HepG2 (cell line): ENCODE data around the gene PSMC3IP. TPM values are rescaled to one million over a fixed set of nuclear protein-coding genes. Genes with fewer than 3 reads are reported as not detected.

Experiments
- ATM ChIP-seq: fragments of 450-650 bp; IDR thresholded peaks from 2 replicates; pipeline ENCODE4 v1.7.1; 2017; ENCODE audit warnings: mild to moderate bottlenecking, borderline replicate concordance
- DNMT3B ChIP-seq: conservative IDR thresholded peaks from 2 replicates; pipeline ENCODE4 v1.6.1; 2016; ENCODE audit warnings: missing biosample characterization, control low read depth
- EP300 ChIP-seq, 3 experiments: sonication (generic) in 1 of 3; formaldehyde crosslinking in 1 of 3; IDR thresholded peaks; 2 replicates each; pipeline versions ENCODE4 v1.5.1 to v1.6.1; 2011 to 2020; ENCODE audit warnings: low read depth in 2 of 3, low read length in 2 of 3, borderline replicate concordance in 1 of 3, improper control_type of control experiment in 1 of 3, mild to moderate bottlenecking in 1 of 3, missing genetic modification reagents in 1 of 3, moderate library complexity in 1 of 3
- FOXO1 ChIP-seq: sonication (generic); formaldehyde crosslinking; IDR thresholded peaks from 2 replicates; pipeline ENCODE4 v1.4.0; 2020; ENCODE audit warnings: missing genetic modification reagents
- MYC ChIP-seq: sonication (generic); formaldehyde crosslinking; IDR thresholded peaks from 2 replicates; pipeline ENCODE4 v1.9.0; 2021; ENCODE audit warnings: missing genetic modification reagents, borderline replicate concordance
- NFE2L1 ChIP-seq: sonication (generic); formaldehyde crosslinking; IDR thresholded peaks from 2 replicates; pipeline ENCODE4 v1.4.0; 2020; ENCODE audit warnings: missing genetic modification reagents, mild to moderate bottlenecking, borderline replicate concordance
- NR2F1 ChIP-seq, 2 experiments: fragments of 450-650 bp in 1 of 2; formaldehyde crosslinking in 1 of 2; IDR thresholded peaks; 2 replicates each; pipeline versions ENCODE4 v1.5.0 to v1.6.1; 2016 to 2020; ENCODE audit warnings: mild to moderate bottlenecking in 1 of 2, missing compliant biosample characterization in 1 of 2, missing genetic modification reagents in 1 of 2, moderate library complexity in 1 of 2
- POLR2AphosphoS2 ChIP-seq: IDR thresholded peaks from 2 replicates; pipeline ENCODE4 v1.6.1; 2011; ENCODE audit warnings: low read depth, low read length, improper control_type of control experiment
- SCMH1 ChIP-seq: sonication (generic); formaldehyde crosslinking; IDR thresholded peaks from 2 replicates; pipeline ENCODE4 v1.9.0; 2021; ENCODE audit warnings: missing genetic modification reagents, mild to moderate bottlenecking, borderline replicate concordance
- SYNCRIP ChIP-seq: fragments of 200-400 bp; formaldehyde crosslinking; IDR thresholded peaks from 2 replicates; pipeline ENCODE4 v1.6.1; 2018; ENCODE audit warnings: mild to moderate bottlenecking, low read depth, low read length; ENCODE audit not compliant: insufficient read depth
- WIZ ChIP-seq: sonication (generic); formaldehyde crosslinking; IDR thresholded peaks from 2 replicates; pipeline ENCODE4 v1.5.1; 2020; ENCODE audit warnings: mild to moderate bottlenecking, missing genetic modification reagents
- ZFP82 ChIP-seq: sonication (generic); formaldehyde crosslinking; IDR thresholded peaks from 2 replicates; pipeline ENCODE4 v1.5.1; 2020; ENCODE audit warnings: mild to moderate bottlenecking, missing genetic modification reagents, borderline replicate concordance
- ZNF382 ChIP-seq: sonication (generic); formaldehyde crosslinking; IDR thresholded peaks from 2 replicates; pipeline ENCODE4 v1.5.0; 2020; ENCODE audit warnings: missing genetic modification reagents, mild to moderate bottlenecking, borderline replicate concordance
- ZNF761 ChIP-seq: sonication (generic); formaldehyde crosslinking; conservative IDR thresholded peaks from 2 replicates; pipeline ENCODE4 v1.4.0; 2020; ENCODE audit warnings: mild to moderate bottlenecking, missing genetic modification reagents
- ZNF772 ChIP-seq: sonication (generic); formaldehyde crosslinking; IDR thresholded peaks from 2 replicates; pipeline ENCODE4 v1.5.0; 2020; ENCODE audit warnings: mild to moderate bottlenecking, missing genetic modification reagents
- polyA plus RNA-seq, 8 experiments: library from polyadenylated mRNA; depleted of rRNA in 3 of 8; stranded (reverse) in 7 of 8; unstranded in 1 of 8; fragments of >200 nt; fragmentation: Illumina TruSeq in 4 of 8; extraction: Trizol in 4 of 8; gene quantifications; 2 replicates each; pipeline versions ENCODE4 v1.2.1 to v1.2.3, GENCODE V29; 2011 to 2016; ENCODE audit warnings: low read depth in 4 of 8, missing spikeins in 1 of 8, mixed read lengths in 1 of 8; ENCODE audit not compliant: insufficient read depth in 1 of 8
- total RNA-seq, 5 experiments: library from RNA; depleted of rRNA; stranded (reverse); fragments of >200 nt; fragmentation: Illumina TruSeq; extraction: Trizol; gene quantifications; 2 replicates each; pipeline ENCODE4 v1.2.3, GENCODE V29; 2016; ENCODE audit warnings: low read depth in 1 of 5
- TF ChIP-seq, protein P1 (sequence below): sonication (generic); formaldehyde crosslinking; IDR thresholded peaks from 2 replicates; pipeline ENCODE4 v1.8.0; 2022; ENCODE audit warnings: low read depth, missing genetic modification reagents
- TF ChIP-seq, protein P2 (sequence below): sonication (generic); formaldehyde crosslinking; IDR thresholded peaks from 2 replicates; pipeline ENCODE4 v1.4.0; 2020; ENCODE audit warnings: missing genetic modification reagents
- TF ChIP-seq, protein P3 (sequence below): IDR thresholded peaks from 2 replicates; pipeline ENCODE4 v1.6.1; 2016; ENCODE audit warnings: low read depth

Gene PSMC3IP
- total and polyA plus RNA-seq, 2 of the 13 experiments (the other 11 are each of a cell fraction or from before 2014, with no cell fraction given), result 6.5 to 22.4 TPM

DNA sequence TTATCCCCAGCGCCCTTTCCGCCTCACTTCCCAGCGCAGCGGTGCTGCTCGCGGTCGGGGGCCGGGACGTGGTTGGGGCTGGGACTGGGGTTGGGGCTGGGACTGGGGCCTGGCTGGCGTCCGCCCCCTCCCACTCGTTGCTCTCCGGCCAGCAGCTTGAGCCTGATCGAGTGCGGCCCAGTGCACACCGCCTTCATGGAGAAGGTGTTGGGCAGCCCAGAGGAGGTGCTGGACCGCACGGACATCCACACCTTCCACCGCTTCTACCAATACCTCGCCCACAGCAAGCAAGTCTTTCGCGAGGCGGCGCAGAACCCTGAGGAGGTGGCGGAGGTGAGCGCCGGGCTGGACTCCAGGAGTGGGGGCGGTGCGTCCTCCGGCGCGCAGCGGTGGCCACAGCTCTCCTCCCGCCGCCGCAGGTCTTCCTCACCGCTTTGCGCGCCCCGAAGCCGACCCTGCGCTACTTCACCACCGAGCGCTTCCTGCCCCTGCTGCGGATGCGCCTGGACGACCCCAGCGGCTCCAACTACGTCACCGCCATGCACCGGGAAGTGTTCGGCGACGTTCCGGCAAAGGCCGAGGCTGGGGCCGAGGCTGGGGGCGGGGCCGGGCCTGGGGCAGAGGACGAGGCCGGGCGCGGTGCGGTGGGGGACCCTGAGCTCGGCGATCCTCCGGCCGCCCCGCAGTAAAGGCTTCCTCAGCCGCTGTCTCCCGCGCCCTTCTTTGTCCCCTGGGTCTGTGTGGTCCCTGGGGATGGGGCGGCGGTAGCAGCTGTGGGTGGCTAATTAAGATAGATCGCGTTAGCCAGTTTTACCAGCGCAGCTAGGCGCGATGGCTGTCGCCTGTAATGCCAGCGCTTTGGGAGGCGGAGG lies 23.0 kb downstream of the PSMC3IP start (continued):
- TF ChIP-seq, protein P1, sequence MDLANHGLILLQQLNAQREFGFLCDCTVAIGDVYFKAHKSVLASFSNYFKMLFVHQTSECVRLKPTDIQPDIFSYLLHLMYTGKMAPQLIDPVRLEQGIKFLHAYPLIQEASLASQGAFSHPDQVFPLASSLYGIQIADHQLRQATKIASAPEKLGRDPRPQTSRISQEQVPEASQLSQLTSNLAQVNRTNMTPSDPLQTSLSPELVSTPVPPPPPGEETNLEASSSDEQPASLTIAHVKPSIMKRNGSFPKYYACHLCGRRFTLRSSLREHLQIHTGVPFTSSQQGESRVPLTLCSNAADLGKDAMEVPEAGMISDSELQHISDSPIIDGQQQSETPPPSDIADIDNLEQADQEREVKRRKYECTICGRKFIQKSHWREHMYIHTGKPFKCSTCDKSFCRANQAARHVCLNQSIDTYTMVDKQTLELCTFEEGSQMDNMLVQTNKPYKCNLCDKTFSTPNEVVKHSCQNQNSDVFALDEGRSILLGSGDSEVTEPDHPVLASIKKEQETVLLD (CRISPR knock-in tag), result peak; percentile 89
- no peak for TF ChIP-seq SCMH1 (CRISPR knock-in tag)
- 0 out of 2 replicates have a peak, but pooled peaks have one; percentile 46 for TF ChIP-seq POLR2AphosphoS2
- TF ChIP-seq SYNCRIP, result no peak
- TF ChIP-seq MYC (CRISPR knock-in tag), result peak; percentile 81; the same call in 1 of the 2 replicates
- peak in 1 of 2 experiments; percentile 39; a peak in 1 of 4 replicates for TF ChIP-seq EP300 (IDR thresholded peaks at IDR 0.05; ENCODE audit: low read depth in 2 of 2, low read length in 2 of 2)
- TF ChIP-seq EP300 (CRISPR knock-in tag; IDR thresholded peaks at IDR 0.05; ENCODE audit: borderline replicate concordance), result no peak
- peak; percentile 92; the same call in 1 of the 2 replicates for TF ChIP-seq ZFP82 (CRISPR knock-in tag)
- peak; percentile 87 for TF ChIP-seq ZNF772 (CRISPR knock-in tag)
- TF ChIP-seq, protein P2, sequence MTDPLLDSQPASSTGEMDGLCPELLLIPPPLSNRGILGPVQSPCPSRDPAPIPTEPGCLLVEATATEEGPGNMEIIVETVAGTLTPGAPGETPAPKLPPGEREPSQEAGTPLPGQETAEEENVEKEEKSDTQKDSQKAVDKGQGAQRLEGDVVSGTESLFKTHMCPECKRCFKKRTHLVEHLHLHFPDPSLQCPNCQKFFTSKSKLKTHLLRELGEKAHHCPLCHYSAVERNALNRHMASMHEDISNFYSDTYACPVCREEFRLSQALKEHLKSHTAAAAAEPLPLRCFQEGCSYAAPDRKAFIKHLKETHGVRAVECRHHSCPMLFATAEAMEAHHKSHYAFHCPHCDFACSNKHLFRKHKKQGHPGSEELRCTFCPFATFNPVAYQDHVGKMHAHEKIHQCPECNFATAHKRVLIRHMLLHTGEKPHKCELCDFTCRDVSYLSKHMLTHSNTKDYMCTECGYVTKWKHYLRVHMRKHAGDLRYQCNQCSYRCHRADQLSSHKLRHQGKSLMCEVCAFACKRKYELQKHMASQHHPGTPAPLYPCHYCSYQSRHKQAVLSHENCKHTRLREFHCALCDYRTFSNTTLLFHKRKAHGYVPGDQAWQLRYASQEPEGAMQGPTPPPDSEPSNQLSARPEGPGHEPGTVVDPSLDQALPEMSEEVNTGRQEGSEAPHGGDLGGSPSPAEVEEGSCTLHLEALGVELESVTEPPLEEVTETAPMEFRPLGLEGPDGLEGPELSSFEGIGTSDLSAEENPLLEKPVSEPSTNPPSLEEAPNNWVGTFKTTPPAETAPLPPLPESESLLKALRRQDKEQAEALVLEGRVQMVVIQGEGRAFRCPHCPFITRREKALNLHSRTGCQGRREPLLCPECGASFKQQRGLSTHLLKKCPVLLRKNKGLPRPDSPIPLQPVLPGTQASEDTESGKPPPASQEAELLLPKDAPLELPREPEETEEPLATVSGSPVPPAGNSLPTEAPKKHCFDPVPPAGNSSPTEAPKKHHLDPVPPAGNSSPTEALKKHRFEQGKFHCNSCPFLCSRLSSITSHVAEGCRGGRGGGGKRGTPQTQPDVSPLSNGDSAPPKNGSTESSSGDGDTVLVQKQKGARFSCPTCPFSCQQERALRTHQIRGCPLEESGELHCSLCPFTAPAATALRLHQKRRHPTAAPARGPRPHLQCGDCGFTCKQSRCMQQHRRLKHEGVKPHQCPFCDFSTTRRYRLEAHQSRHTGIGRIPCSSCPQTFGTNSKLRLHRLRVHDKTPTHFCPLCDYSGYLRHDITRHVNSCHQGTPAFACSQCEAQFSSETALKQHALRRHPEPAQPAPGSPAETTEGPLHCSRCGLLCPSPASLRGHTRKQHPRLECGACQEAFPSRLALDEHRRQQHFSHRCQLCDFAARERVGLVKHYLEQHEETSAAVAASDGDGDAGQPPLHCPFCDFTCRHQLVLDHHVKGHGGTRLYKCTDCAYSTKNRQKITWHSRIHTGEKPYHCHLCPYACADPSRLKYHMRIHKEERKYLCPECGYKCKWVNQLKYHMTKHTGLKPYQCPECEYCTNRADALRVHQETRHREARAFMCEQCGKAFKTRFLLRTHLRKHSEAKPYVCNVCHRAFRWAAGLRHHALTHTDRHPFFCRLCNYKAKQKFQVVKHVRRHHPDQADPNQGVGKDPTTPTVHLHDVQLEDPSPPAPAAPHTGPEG (CRISPR knock-in tag), result peak; percentile 72; the same call in 1 of the 2 replicates
- TF ChIP-seq FOXO1 (CRISPR knock-in tag), result no peak; the same call in 1 of the 2 replicates
- TF ChIP-seq ZNF382, result no peak
- peak; percentile 66; the same call in 1 of the 2 replicates for TF ChIP-seq NFE2L1 (CRISPR knock-in tag)
- 0 out of 2 replicates have a peak, but pooled peaks have one; percentile 71 for TF ChIP-seq DNMT3B (CRISPR knock-in tag)
- peak; percentile 34; the same call in 1 of the 2 replicates for TF ChIP-seq WIZ (CRISPR knock-in tag)
- peak; percentile 77; the same call in 1 of the 2 replicates for TF ChIP-seq ZNF761 (CRISPR knock-in tag)
- TF ChIP-seq NR2F1 (CRISPR knock-in tag; IDR thresholded peaks at IDR 0.05), result no peak
- TF ChIP-seq, protein P3, sequence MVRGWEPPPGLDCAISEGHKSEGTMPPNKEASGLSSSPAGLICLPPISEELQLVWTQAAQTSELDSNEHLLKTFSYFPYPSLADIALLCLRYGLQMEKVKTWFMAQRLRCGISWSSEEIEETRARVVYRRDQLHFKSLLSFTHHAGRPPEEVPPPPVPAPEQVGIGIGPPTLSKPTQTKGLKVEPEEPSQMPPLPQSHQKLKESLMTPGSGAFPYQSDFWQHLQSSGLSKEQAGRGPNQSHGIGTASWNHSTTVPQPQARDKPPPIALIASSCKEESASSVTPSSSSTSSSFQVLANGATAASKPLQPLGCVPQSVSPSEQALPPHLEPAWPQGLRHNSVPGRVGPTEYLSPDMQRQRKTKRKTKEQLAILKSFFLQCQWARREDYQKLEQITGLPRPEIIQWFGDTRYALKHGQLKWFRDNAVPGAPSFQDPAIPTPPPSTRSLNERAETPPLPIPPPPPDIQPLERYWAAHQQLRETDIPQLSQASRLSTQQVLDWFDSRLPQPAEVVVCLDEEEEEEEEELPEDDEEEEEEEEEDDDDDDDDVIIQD (CRISPR knock-in tag), result no peak; the same call in 1 of the 2 replicates
- TF ChIP-seq ATM, result no peak
